GM23338 (cell line): ENCODE data around the gene TCF7. TPM values are rescaled to one million over a fixed set of nuclear protein-coding genes. Genes with fewer than 3 reads are reported as not detected.

Source experiments
- ATAC-seq: fragments of 200-7000 bp; cut with Tn5 transposase; 3 replicates; pipeline ENCODE4 v1.9.1; 2020
- DNase-seq: peaks from one replicate; pipeline ENCODE4 v3.0.0-alpha.2; 2015; ENCODE audit warnings: low spot score
- H2AFZ ChIP-seq: fragments of 200-600 bp; sonication (generic); 2 replicates; pipeline ENCODE4 v1.8.0; 2016; ENCODE audit warnings: antibody characterized with exemption, mild to moderate bottlenecking, moderate library complexity
- H3F3A ChIP-seq: fragments of 200-600 bp; sonication (generic); replicated peaks from 2 replicates; pipeline ENCODE4 v1.8.0; 2017; ENCODE audit warnings: antibody characterized with exemption, mixed run types, low read depth
- H3K27ac ChIP-seq: fragments of 200-600 bp; sonication (generic); 2 replicates; pipeline ENCODE4 v1.6.1; 2016; ENCODE audit warnings: low read depth
- H3K27me3 ChIP-seq: fragments of 200-600 bp; sonication (generic); 2 replicates; pipeline ENCODE4 v1.8.0; 2016; ENCODE audit warnings: mild to moderate bottlenecking, mixed run types, moderate library complexity; ENCODE audit not compliant: insufficient read depth
- H3K36me3 ChIP-seq: fragments of 200-600 bp; sonication (generic); 2 replicates; pipeline ENCODE4 v1.8.0; 2016; ENCODE audit warnings: mild to moderate bottlenecking; ENCODE audit not compliant: insufficient read depth
- H3K4me1 ChIP-seq: fragments of 200-600 bp; sonication (generic); 2 replicates; pipeline ENCODE4 v1.8.0; 2016; ENCODE audit warnings: mild to moderate bottlenecking, moderate library complexity; ENCODE audit not compliant: insufficient read depth
- H3K4me2 ChIP-seq: fragments of 200-600 bp; sonication (generic); 2 replicates; pipeline ENCODE4 v1.7.1; 2017; ENCODE audit warnings: mixed run types
- H3K4me3 ChIP-seq: fragments of 200-600 bp; sonication (generic); 2 replicates; pipeline ENCODE4 v1.6.1; 2016; ENCODE audit warnings: mixed run types
- H3K79me2 ChIP-seq: fragments of 200-600 bp; sonication (generic); replicated peaks from 2 replicates; pipeline ENCODE4 v1.8.0; 2017; ENCODE audit warnings: mild to moderate bottlenecking; ENCODE audit not compliant: insufficient read depth
- H3K9me2 ChIP-seq: fragments of 200-600 bp; sonication (generic); 2 replicates; pipeline ENCODE4 v1.8.0; 2017; ENCODE audit not compliant: insufficient read depth
- H4K20me1 ChIP-seq: fragments of 200-600 bp; sonication (generic); replicated peaks from 2 replicates; pipeline ENCODE4 v1.8.0; 2017; ENCODE audit warnings: mild to moderate bottlenecking; ENCODE audit not compliant: insufficient read depth
- H3K27ac Mint-ChIP-seq: 2 replicates; pipeline ENCODE4 v1.8.0; 2020; ENCODE audit warnings: inconsistent platforms, mild to moderate bottlenecking, moderate library complexity, mixed read lengths
- H3K27me3 Mint-ChIP-seq: 3 replicates; pipeline ENCODE4 v1.8.0; 2022; ENCODE audit warnings: low read depth, mild to moderate bottlenecking, moderate library complexity, mixed read lengths, inconsistent platforms; ENCODE audit not compliant: insufficient read depth, poor library complexity
- H3K36me3 Mint-ChIP-seq: 3 replicates; pipeline ENCODE4 v1.8.0; 2021; ENCODE audit warnings: low read depth, mild to moderate bottlenecking, inconsistent platforms, moderate library complexity, mixed read lengths
- H3K4me1 Mint-ChIP-seq: 3 replicates; pipeline ENCODE4 v1.8.0; 2020; ENCODE audit warnings: mild to moderate bottlenecking, inconsistent platforms, mixed read lengths
- H3K4me3 Mint-ChIP-seq: 3 replicates; pipeline ENCODE4 v1.8.0; 2021; ENCODE audit warnings: moderate library complexity, mild to moderate bottlenecking, inconsistent platforms, mixed read lengths
- H3K9me3 Mint-ChIP-seq: 3 replicates; pipeline ENCODE4 v1.8.0; 2020; ENCODE audit warnings: moderate library complexity, mild to moderate bottlenecking, inconsistent platforms, mixed read lengths
- CREB1 ChIP-seq: fragments of 250-450 bp; sonication (Bioruptor Pico); IDR thresholded peaks from 2 replicates; pipeline ENCODE4 v1.5.0; 2020; ENCODE audit warnings: low read depth, mild to moderate bottlenecking, moderate library complexity
- NANOG ChIP-seq: IDR thresholded peaks from 2 replicates; pipeline ENCODE4 v1.6.1; 2016; ENCODE audit warnings: antibody characterized with exemption, borderline replicate concordance
- polyA plus RNA-seq: library from polyadenylated mRNA; unstranded; fragments of >200 nt; fragmentation: Nextera tagmentation; extraction: Ambion mirVana; gene quantifications from 2 replicates; pipeline ENCODE4 v1.2.1, GENCODE V29; 2016
- total RNA-seq: library from RNA; depleted of rRNA; stranded (reverse); fragments of >200 nt; shearing (Covaris generic); gene quantifications from 2 replicates; pipeline ENCODE4 v1.2.3, GENCODE V29; 2014
- TF ChIP-seq, protein P1 (sequence below): IDR thresholded peaks from 2 replicates; pipeline ENCODE4 v1.6.1; 2016; ENCODE audit warnings: antibody characterized with exemption
- TF ChIP-seq, protein P2 (sequence below): fragments of 250-450 bp; sonication (Bioruptor Pico); IDR thresholded peaks from 2 replicates; pipeline ENCODE4 v1.5.0; 2020; ENCODE audit warnings: mild to moderate bottlenecking, moderate library complexity

TCF7 gene
- total and polyA plus RNA-seq, 2 experiments from 2014 or later = 5.6 to 8.1 TPM

DNA sequence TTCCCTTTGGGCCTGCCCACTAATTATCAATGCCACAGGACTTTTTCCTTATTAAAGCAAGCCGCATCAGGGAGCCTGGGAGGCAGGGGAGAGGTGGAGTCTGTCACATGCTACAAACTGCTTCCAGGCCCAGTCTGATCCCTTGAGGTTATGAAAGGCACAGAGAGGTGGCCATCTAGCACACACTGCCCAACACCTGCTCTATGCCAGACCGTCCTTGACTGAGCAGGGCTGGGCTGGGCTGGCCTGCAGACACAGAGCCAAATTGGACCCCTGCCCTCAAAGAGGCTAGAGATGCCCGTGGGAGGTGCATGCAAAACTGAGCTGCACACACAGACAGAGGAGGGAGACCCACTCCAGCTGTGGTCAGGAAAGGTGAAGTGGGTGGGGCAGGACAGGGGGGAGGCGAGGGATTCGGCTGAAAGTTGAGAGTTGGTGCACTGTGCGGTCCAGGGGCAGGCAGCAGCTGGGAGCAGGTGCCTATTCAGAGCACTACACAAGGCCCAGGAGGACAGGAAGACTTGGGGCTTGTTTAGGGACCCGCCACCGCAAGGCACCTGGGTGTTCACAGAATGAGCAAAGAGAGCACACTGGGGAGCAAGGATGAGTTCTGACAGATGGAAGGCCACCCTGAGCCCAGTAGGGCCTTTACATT lies 36.4 kb upstream of the TCF7 start:
- H3K27ac ChIP-seq = no peak overlapping the region
- no peaks in the 10 kb centered on the region for H3K9me2 ChIP-seq
- H3K79me2 ChIP-seq = no peaks in the 10 kb centered on the region
- no peaks in the 10 kb centered on the region for H3K27me3 ChIP-seq
- no peak overlapping the region for H2AFZ ChIP-seq
- H3K4me2 ChIP-seq = no peak overlapping the region
- H3F3A ChIP-seq = no peaks in the 10 kb centered on the region
- Mint-ChIP-seq H3K27ac (no peak overlapping the region), H3K27me3 (peaks cover 6% of the 10 kb centered on the region), H3K4me1 (no peaks in the 10 kb centered on the region), H3K36me3 (no peaks in the 10 kb centered on the region), H3K9me3 (no peaks in the 10 kb centered on the region), H3K4me3 (no peak overlapping the region)
- H3K4me3 ChIP-seq = no peak overlapping the region
- no peaks in the 10 kb centered on the region for H3K4me1 ChIP-seq
- ATAC-seq (no peak; the same call in 2 of the 3 replicates), DNase-seq (no peak)
- H3K36me3 ChIP-seq = no peaks in the 10 kb centered on the region
- TF ChIP-seq, protein P1, sequence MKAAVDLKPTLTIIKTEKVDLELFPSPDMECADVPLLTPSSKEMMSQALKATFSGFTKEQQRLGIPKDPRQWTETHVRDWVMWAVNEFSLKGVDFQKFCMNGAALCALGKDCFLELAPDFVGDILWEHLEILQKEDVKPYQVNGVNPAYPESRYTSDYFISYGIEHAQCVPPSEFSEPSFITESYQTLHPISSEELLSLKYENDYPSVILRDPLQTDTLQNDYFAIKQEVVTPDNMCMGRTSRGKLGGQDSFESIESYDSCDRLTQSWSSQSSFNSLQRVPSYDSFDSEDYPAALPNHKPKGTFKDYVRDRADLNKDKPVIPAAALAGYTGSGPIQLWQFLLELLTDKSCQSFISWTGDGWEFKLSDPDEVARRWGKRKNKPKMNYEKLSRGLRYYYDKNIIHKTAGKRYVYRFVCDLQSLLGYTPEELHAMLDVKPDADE = no peak
- TF ChIP-seq, protein P2, sequence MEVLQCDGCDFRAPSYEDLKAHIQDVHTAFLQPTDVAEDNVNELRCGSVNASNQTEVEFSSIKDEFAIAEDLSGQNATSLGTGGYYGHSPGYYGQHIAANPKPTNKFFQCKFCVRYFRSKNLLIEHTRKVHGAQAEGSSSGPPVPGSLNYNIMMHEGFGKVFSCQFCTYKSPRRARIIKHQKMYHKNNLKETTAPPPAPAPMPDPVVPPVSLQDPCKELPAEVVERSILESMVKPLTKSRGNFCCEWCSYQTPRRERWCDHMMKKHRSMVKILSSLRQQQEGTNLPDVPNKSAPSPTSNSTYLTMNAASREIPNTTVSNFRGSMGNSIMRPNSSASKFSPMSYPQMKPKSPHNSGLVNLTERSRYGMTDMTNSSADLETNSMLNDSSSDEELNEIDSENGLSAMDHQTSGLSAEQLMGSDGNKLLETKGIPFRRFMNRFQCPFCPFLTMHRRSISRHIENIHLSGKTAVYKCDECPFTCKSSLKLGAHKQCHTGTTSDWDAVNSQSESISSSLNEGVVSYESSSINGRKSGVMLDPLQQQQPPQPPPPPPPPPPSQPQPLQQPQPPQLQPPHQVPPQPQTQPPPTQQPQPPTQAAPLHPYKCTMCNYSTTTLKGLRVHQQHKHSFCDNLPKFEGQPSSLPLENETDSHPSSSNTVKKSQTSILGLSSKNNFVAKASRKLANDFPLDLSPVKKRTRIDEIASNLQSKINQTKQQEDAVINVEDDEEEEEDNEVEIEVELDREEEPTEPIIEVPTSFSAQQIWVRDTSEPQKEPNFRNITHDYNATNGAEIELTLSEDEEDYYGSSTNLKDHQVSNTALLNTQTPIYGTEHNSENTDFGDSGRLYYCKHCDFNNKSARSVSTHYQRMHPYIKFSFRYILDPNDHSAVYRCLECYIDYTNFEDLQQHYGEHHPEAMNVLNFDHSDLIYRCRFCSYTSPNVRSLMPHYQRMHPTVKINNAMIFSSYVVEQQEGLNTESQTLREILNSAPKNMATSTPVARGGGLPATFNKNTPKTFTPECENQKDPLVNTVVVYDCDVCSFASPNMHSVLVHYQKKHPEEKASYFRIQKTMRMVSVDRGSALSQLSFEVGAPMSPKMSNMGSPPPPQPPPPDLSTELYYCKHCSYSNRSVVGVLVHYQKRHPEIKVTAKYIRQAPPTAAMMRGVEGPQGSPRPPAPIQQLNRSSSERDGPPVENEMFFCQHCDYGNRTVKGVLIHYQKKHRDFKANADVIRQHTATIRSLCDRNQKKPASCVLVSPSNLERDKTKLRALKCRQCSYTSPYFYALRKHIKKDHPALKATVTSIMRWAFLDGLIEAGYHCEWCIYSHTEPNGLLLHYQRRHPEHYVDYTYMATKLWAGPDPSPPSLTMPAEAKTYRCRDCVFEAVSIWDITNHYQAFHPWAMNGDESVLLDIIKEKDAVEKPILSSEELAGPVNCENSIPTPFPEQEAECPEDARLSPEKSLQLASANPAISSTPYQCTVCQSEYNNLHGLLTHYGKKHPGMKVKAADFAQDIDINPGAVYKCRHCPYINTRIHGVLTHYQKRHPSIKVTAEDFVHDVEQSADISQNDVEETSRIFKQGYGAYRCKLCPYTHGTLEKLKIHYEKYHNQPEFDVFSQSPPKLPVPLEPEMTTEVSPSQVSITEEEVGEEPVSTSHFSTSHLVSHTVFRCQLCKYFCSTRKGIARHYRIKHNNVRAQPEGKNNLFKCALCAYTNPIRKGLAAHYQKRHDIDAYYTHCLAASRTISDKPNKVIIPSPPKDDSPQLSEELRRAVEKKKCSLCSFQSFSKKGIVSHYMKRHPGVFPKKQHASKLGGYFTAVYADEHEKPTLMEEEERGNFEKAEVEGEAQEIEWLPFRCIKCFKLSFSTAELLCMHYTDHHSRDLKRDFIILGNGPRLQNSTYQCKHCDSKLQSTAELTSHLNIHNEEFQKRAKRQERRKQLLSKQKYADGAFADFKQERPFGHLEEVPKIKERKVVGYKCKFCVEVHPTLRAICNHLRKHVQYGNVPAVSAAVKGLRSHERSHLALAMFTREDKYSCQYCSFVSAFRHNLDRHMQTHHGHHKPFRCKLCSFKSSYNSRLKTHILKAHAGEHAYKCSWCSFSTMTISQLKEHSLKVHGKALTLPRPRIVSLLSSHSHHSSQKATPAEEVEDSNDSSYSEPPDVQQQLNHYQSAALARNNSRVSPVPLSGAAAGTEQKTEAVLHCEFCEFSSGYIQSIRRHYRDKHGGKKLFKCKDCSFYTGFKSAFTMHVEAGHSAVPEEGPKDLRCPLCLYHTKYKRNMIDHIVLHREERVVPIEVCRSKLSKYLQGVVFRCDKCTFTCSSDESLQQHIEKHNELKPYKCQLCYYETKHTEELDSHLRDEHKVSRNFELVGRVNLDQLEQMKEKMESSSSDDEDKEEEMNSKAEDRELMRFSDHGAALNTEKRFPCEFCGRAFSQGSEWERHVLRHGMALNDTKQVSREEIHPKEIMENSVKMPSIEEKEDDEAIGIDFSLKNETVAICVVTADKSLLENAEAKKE (CRISPR knock-in tag) = no peak
- TF ChIP-seq NANOG (no peak), CREB1 (CRISPR knock-in tag) (no peak)
- no peaks in the 10 kb centered on the region; the same call in 1 of the 2 replicates for H4K20me1 ChIP-seq
